Measurements from ENCODE around the gene SIRPG.

GRCh38 chr20:1652960-1653359, 4.6 kb downstream of the SIRPG start:
- TF ChIP-seq SIN3A (IDR thresholded peaks at IDR 0.05; ENCODE audit: borderline replicate concordance, insufficient read depth, low read length) (no peak), REST (IDR thresholded peaks at IDR 0.05; ENCODE audit: insufficient read depth in 1 of 2, low read depth in 2 of 2, low read length in 2 of 2) (no peak), TAF1 (IDR thresholded peaks at IDR 0.05; ENCODE audit: borderline replicate concordance, insufficient read depth, low read length) (no peak), POLR2AphosphoS5 (IDR thresholded peaks at IDR 0.05; ENCODE audit: low read depth, low read length) (no peak), FOXP2 (optimal IDR thresholded peaks at IDR 0.05; ENCODE audit: borderline replicate concordance, extremely low read depth, extremely low read length, insufficient read depth) (no peak)

Data from PFSK-1 (cell line).